Limb (tissue), 2 donors: Measurements from ENCODE around the gene DNM1L.
"Not testable (repeated sequence)": the region's sequence is repeated elsewhere in the genome, so short reads cannot be mapped to it uniquely, and the experiment has no call there.

ENCODE experiments used
- DNase-seq, 2 donors: peaks; one replicate each; pipeline ENCODE4 v3.0.0-alpha.2; 2016; ENCODE audit errors: extremely low spot score in 2 of 2

The DNM1L gene

GRCh38 chr12:32697445-32697844, 18.3 kb downstream of the DNM1L start:
- no peak for DNase-seq

- DNase-seq: no peak
Observed at GRCh38 chr12:32698285-32698684, 19.2 kb downstream of the DNM1L start.

- DNase-seq: not testable (repeated sequence)
Observed at GRCh38 chr12:32699437-32699836, 20.3 kb downstream of the DNM1L start.

GRCh38 chr12:32702473-32702872, 23.4 kb downstream of the DNM1L start:
- DNase-seq: no peak

GRCh38 chr12:32702946-32703345, 23.8 kb downstream of the DNM1L start:
- no peak for DNase-seq

GRCh38 chr12:32705783-32706182, 26.7 kb downstream of the DNM1L start:
- no peak for DNase-seq

- DNase-seq: no peak
Observed at GRCh38 chr12:32706335-32707024, 27.4 kb downstream of the DNM1L start.

- no peak for DNase-seq
Observed at GRCh38 chr12:32708926-32709325, 29.8 kb downstream of the DNM1L start.

- DNase-seq: no peak
Observed at GRCh38 chr12:32714772-32715171, 35.7 kb downstream of the DNM1L start.

- DNase-seq: no peak
Observed at GRCh38 chr12:32718926-32719325, 39.8 kb downstream of the DNM1L start.

GRCh38 chr12:32725308-32725707, 46.2 kb downstream of the DNM1L start:
- DNase-seq: not testable (repeated sequence)

- no peak for DNase-seq
Observed at GRCh38 chr12:32726286-32726685, 47.2 kb downstream of the DNM1L start.

GRCh38 chr12:32727237-32727636, 48.1 kb downstream of the DNM1L start:
- no peak for DNase-seq

- no peak for DNase-seq
Observed at GRCh38 chr12:32734952-32735351, 55.9 kb downstream of the DNM1L start.

GRCh38 chr12:32736445-32736844, 57.3 kb downstream of the DNM1L start:
- DNase-seq: no peak

GRCh38 chr12:32737715-32738114, 58.6 kb downstream of the DNM1L start:
- DNase-seq: no peak

- no peak for DNase-seq
Observed at GRCh38 chr12:32739279-32739678, 60.2 kb downstream of the DNM1L start.

GRCh38 chr12:32742133-32742532, 63.0 kb downstream of the DNM1L start:
- DNase-seq: no peak

- DNase-seq: no peak
Observed at GRCh38 chr12:32743264-32743663, 64.2 kb downstream of the DNM1L start.

- no peak for DNase-seq
Observed at GRCh38 chr12:32753605-32754004, 74.5 kb downstream of the DNM1L start.

- no peak for DNase-seq
Observed at GRCh38 chr12:32754111-32754510, 75.0 kb downstream of the DNM1L start.

- DNase-seq: peak; percentile 56 to 83
Observed at GRCh38 chr12:32755051-32755653, 76.1 kb downstream of the DNM1L start.
